ENCODE results near the gene CAPZA2. TPM values are rescaled to one million over a fixed set of nuclear protein-coding genes. Genes with fewer than 3 reads are reported as not detected.

Gene CAPZA2
- polyA plus RNA-seq, 3 donors = 67.0 to 807 (median 672) TPM

- Histone ChIP-seq H2AFZ (ENCODE audit: insufficient read depth, low read depth, low read length, poor library complexity, severe bottlenecking) (no peak overlapping the region), H3K27ac (ENCODE audit: low read depth in 1 of 2, low read length in 2 of 2) (no peak overlapping the region), H3K36me3 (replicated peaks in 1 of 2; ENCODE audit: control insufficient read depth in 1 of 2, insufficient read depth in 2 of 2, low read length in 2 of 2) (no peaks in the 10 kb centered on the region), H4K20me1 (ENCODE audit: insufficient read depth, low read length) (no peaks in the 10 kb centered on the region), H3K4me2 (replicated peaks; ENCODE audit: extremely low read depth, low read length, poor library complexity, severe bottlenecking) (no peak overlapping the region), H3K4me1 (ENCODE audit: control insufficient read depth in 1 of 2, insufficient read depth in 2 of 2, low read length in 2 of 2) (no peaks in the 10 kb centered on the region), H3K4me3 (replicated peaks in 1 of 3; ENCODE audit: low read depth in 2 of 3, low read length in 3 of 3) (no peak overlapping the region), H3K9me3 (replicated peaks in 1 of 2; ENCODE audit: control insufficient read depth in 1 of 2, insufficient read depth in 1 of 2, low read length in 2 of 2) (no peaks in the 10 kb centered on the region), H3K79me2 (ENCODE audit: insufficient read depth, low read length) (no peaks in the 10 kb centered on the region), H3K27me3 (ENCODE audit: control insufficient read depth in 2 of 2, insufficient read depth in 2 of 2, low read length in 2 of 2) (no peaks in the 10 kb centered on the region), H3K9ac (ENCODE audit: insufficient read depth, low read length, poor library complexity, severe bottlenecking) (no peak overlapping the region)
- 100% methylated on average over 7 of the region's 7 CpGs for WGBS (ENCODE audit: insufficient coverage)
- TF ChIP-seq, protein P1, sequence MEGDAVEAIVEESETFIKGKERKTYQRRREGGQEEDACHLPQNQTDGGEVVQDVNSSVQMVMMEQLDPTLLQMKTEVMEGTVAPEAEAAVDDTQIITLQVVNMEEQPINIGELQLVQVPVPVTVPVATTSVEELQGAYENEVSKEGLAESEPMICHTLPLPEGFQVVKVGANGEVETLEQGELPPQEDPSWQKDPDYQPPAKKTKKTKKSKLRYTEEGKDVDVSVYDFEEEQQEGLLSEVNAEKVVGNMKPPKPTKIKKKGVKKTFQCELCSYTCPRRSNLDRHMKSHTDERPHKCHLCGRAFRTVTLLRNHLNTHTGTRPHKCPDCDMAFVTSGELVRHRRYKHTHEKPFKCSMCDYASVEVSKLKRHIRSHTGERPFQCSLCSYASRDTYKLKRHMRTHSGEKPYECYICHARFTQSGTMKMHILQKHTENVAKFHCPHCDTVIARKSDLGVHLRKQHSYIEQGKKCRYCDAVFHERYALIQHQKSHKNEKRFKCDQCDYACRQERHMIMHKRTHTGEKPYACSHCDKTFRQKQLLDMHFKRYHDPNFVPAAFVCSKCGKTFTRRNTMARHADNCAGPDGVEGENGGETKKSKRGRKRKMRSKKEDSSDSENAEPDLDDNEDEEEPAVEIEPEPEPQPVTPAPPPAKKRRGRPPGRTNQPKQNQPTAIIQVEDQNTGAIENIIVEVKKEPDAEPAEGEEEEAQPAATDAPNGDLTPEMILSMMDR (IDR thresholded peaks at IDR 0.05) = no peak
- peaks cover 0 to 8% (median 5%) of the 10 kb centered on the region in 3 donors for H3K27me3 Mint-ChIP-seq (ENCODE audit: low read depth in 3 of 3)
- intact Hi-C loops (cut with micrococcal nuclease) = loop anchor here in 1 of 2 donors (5.0 kb wide), 1 partner anchor 185 kb away; no protein-coding TSS in a partner anchor
- DNase-seq = no peak
- peaks cover 4% of the 10 kb centered on the region for H3K4me1 Mint-ChIP-seq
- no peaks in the 10 kb centered on the region for H3K9me3 Mint-ChIP-seq
- no peak overlapping the region for H3K4me3 Mint-ChIP-seq
- H3K27ac Mint-ChIP-seq = no peak overlapping the region
- H3K36me3 Mint-ChIP-seq = no peaks in the 10 kb centered on the region
These were observed 70.2 kb downstream of the CAPZA2 start for GRCh38 chr7:116932566-116932965.

GRCh38 chr7:116933465-116933864 is 71.1 kb downstream of the CAPZA2 start:
- Mint-ChIP-seq H3K4me1 (peaks cover 4% of the 10 kb centered on the region), H3K9me3 (no peaks in the 10 kb centered on the region), H3K27me3 (ENCODE audit: low read depth in 3 of 3) (peaks cover 0 to 5% (median 3%) of the 10 kb centered on the region in 3 donors), H3K36me3 (no peaks in the 10 kb centered on the region), H3K4me3 (no peak overlapping the region), H3K27ac (no peak overlapping the region)
- no peak for DNase-seq
- H3K27me3 ChIP-seq (ENCODE audit: control insufficient read depth in 2 of 2, insufficient read depth in 2 of 2, low read length in 2 of 2) = no peaks in the 10 kb centered on the region
- no peaks in the 10 kb centered on the region for H3K36me3 ChIP-seq (replicated peaks in 1 of 2; ENCODE audit: control insufficient read depth in 1 of 2, insufficient read depth in 2 of 2, low read length in 2 of 2)
- no peak overlapping the region for H3K27ac ChIP-seq (ENCODE audit: low read depth in 1 of 2, low read length in 2 of 2)
- no peaks in the 10 kb centered on the region for H3K9me3 ChIP-seq (replicated peaks in 1 of 2; ENCODE audit: control insufficient read depth in 1 of 2, insufficient read depth in 1 of 2, low read length in 2 of 2)
- intact Hi-C loops (cut with micrococcal nuclease) = loop anchor here in 1 of 2 donors (5.0 kb wide), 1 partner anchor 184 kb away; no protein-coding TSS in a partner anchor
- H2AFZ ChIP-seq (ENCODE audit: insufficient read depth, low read depth, low read length, poor library complexity, severe bottlenecking) = no peak overlapping the region
- no peak overlapping the region for H3K4me2 ChIP-seq (replicated peaks; ENCODE audit: extremely low read depth, low read length, poor library complexity, severe bottlenecking)
- TF ChIP-seq, protein P1 (IDR thresholded peaks at IDR 0.05) = no peak
- WGBS (ENCODE audit: insufficient coverage) = no CpG with 5 or more reads among the region's 3 CpGs
- H3K9ac ChIP-seq (ENCODE audit: insufficient read depth, low read length, poor library complexity, severe bottlenecking) = no peak overlapping the region
- no peaks in the 10 kb centered on the region for H4K20me1 ChIP-seq (ENCODE audit: insufficient read depth, low read length)
- no peak overlapping the region for H3K4me3 ChIP-seq (replicated peaks in 1 of 3; ENCODE audit: low read depth in 2 of 3, low read length in 3 of 3)
- H3K4me1 ChIP-seq (ENCODE audit: control insufficient read depth in 1 of 2, insufficient read depth in 2 of 2, low read length in 2 of 2) = no peaks in the 10 kb centered on the region
- H3K79me2 ChIP-seq (ENCODE audit: insufficient read depth, low read length) = no peaks in the 10 kb centered on the region
